Frontal cortex (tissue), 4 donors: ENCODE results near the gene GRM4. TPM values are rescaled to one million over a fixed set of nuclear protein-coding genes. Genes with fewer than 3 reads are reported as not detected.

Experiments used
- DNase-seq, 2 donors: peaks; one replicate each; pipeline ENCODE4 v3.0.0; 2012; ENCODE audit warnings: low spot score in 2 of 2
- FAIRE-seq: peaks from 2 replicates; lab custom pipeline; 2012; peaks lifted over from hg19 to GRCh38; lab: Jason Lieb, UNC
- total RNA-seq: library from RNA; depleted of rRNA; stranded (reverse); fragments of >200 nt; gene quantifications from one replicate; pipeline ENCODE4 v1.2.3, GENCODE V29; 2014
- donor health status: control.
- donor health status: control.
- donor health status: control.

GRM4 gene
- total RNA-seq, 1 donor from 2014 or later: 3.7 TPM

DNA sequence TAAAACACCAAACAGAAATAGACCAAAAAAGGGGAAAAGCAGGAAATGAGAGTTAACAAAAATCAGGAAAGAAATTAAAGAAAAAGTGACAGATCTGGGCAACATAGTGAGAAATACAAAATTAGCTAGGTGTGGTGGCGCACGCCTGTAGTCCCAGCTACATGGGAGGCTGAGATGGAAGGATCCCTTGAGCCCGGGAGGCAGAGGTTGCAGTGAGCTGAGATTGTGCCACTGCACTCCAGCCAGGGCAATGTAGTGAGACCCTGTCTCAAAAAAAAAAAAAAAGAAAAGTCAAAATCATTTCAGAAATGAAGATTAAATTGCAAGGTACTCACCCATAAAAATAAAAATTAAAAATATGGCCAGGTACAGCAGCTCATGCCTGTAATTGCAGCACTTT lies 13.0 kb upstream of the GRM4 start:
- FAIRE-seq: no peak
- DNase-seq: no peak

DNA sequence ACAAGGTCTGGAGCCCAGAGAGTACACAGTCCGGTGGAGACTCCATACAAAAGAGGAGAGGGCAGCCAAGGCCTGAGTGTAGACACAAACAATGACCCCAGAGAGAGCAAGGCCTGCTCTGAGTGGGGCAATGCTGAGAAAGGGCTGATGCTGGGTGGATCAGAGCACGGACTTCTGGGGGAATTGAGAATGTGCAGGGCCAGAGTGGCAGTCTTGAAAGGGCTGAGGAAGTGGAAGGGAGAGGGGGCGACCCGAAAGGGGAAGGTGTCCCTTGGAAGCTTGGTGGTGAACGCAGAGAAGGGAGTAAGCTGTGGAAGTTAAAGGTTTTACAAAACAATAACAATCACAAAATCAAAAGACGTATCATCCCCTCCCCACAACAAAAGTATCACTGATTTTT lies 12.0 kb upstream of the GRM4 start:
- DNase-seq: no peak
- no peak for FAIRE-seq

DNA sequence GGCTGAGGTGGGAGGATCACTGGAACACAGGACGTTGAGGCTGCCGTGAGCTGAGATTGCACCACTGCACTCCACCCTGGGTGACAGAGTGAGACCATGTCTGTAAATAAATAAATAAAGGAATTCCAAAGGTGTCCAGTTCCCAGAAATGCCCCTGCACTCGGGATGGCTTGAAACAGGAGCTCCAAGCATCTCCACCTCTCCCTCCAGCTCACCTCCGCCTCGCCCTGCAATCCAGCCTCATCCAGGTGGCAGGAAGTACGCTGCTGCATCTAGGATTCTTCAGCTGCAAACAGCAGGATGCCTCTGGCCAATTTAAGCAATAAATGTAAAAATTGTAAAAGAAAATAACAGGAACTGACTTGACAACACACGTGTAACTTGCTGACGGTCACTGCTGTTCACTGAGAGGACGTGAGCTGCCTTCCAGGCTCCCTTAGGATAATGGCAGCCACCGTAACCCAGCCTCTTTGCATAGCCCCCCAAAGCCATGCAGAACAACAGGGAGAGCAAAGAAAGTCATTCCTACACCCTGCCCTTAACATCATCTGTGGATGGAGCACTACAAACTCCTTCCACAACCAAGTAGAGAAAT lies 11.4 kb upstream of the GRM4 start:
- DNase-seq (no peak), FAIRE-seq (no peak)

- no peak for DNase-seq
- FAIRE-seq: no peak
Observed at GRCh38 chr6:34155471-34156300, 9.8 kb upstream of the GRM4 start.

GRCh38 chr6:34154668-34155447 lies 9.0 kb upstream of the GRM4 start:
- no peak for FAIRE-seq
- peak; percentile 78 to 90 for DNase-seq

- DNase-seq: no peak
- FAIRE-seq: no peak
Observed at GRCh38 chr6:34152806-34153520, 7.1 kb upstream of the GRM4 start.

- no peak for DNase-seq
- FAIRE-seq: no peak
Observed at GRCh38 chr6:34152042-34152524, 6.2 kb upstream of the GRM4 start.

GRCh38 chr6:34151321-34152041 lies 5.6 kb upstream of the GRM4 start:
- no peak for FAIRE-seq
- DNase-seq: no peak

DNA sequence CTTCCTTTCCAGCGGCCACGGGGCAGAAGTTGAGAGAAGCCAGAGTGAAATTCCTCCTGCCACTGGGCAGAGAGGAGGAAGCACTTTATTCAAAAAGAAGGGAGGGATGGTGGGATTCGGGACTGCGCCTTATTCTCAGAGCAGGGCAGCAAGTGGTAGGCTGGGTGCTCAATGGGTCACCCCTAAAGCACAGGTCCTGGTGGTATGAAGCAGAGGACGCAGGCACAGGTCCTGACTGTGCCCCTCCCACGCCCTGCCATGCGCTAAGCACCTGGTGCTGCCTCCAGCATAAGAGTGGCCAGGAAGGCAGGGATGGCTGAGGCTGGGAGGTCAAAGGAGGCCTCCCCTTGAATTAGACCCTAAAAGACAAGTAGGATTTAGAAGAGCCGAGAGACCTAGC lies 4.9 kb upstream of the GRM4 start:
- no peak for DNase-seq
- no peak for FAIRE-seq

GRCh38 chr6:34149831-34150400 lies 4.0 kb upstream of the GRM4 start:
- no peak for FAIRE-seq

GRCh38 chr6:34149452-34149810 lies 3.5 kb upstream of the GRM4 start:
- no peak for DNase-seq
- FAIRE-seq: no peak

More at GRCh38 chr6:34149831-34150400, 4.0 kb upstream of the GRM4 start:
- no peak for DNase-seq

DNA sequence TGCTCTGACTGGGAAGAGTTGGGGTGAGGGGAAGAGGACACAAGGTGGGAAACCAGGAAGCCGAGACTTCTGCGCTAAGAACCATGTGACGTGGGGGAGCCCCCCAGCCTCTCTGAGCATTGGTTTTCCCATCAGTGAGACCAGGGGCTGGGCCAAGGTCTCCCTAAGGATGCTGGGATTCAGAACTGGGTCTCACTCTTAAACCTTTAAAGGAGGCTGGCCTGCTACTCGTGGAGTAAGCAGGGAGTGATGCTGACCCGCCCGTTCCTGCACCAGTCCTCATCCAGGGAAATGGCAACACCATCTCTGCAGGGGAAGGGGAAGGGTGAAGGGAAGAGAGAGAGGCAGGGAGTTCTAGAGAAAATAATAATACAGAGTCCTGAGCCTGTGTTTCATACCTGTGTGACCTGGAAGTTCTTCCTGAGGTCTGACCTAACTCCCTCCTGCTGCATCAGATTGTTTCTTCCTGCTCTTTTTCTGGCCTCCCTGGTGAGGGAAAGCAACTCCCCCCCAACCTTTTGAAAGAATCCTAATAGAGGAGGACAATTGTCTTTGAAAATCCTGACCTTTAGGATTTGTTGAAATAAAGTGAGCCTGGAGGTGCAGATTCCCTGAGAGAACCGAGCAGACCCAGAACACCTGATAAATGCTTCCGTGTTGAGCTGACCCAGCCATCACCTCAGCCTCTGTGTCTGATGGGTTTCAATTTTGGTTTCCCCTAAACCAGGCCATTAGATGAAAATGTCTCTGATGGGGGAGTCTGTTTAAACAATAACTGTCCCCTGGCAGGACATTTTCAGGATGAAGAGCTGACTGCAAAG lies 3.0 kb upstream of the GRM4 start:
- no peak for FAIRE-seq
- DNase-seq: no peak

GRCh38 chr6:34147906-34148630 lies 2.2 kb upstream of the GRM4 start:
- FAIRE-seq: no peak
- DNase-seq: no peak

- FAIRE-seq: no peak
- no peak for DNase-seq
Observed at GRCh38 chr6:34146801-34147592, 1.1 kb upstream of the GRM4 start.

GRCh38 chr6:34145161-34146020 lies 496 bp downstream of the GRM4 start:
- DNase-seq (no peak), FAIRE-seq (no peak)

- no peak for FAIRE-seq
- no peak for DNase-seq
Observed at GRCh38 chr6:34144581-34145160, 1.2 kb downstream of the GRM4 start.
